ENCODE measurements around the gene E2F3. TPM values are rescaled to one million over a fixed set of nuclear protein-coding genes. Genes with fewer than 3 reads are reported as not detected.

E2F3 gene
- total RNA-seq, 1 donor = 6.2 TPM

GRCh38 chr6:20414711-20415110, 13.0 kb downstream of the E2F3 start:
- Histone ChIP-seq H4K20me1 (ENCODE audit: insufficient read depth, low read length) (peaks cover 68% of the 10 kb centered on the region), H3K9me3 (ENCODE audit: low read depth, low read length) (no peaks in the 10 kb centered on the region), H3K27me3 (ENCODE audit: insufficient read depth, low read length) (no peaks in the 10 kb centered on the region), H3K4me3 (ENCODE audit: insufficient read depth, low read length) (no peak overlapping the region), H3K79me2 (ENCODE audit: insufficient read depth, low read length) (peaks cover 98% of the 10 kb centered on the region), H3K27ac (ENCODE audit: low read depth, low read length) (no peak overlapping the region), H3K36me3 (ENCODE audit: insufficient read depth, low read length) (peaks cover 6% of the 10 kb centered on the region), H2AFZ (ENCODE audit: low read length) (no peak overlapping the region), H3K4me1 (ENCODE audit: insufficient read depth, low read length) (no peaks in the 10 kb centered on the region), H3K4me2 (ENCODE audit: insufficient read depth, low read length) (no peak overlapping the region)
- no peak for DNase-seq (ENCODE audit: insufficient read length, low spot score, missing footprints)
- TF ChIP-seq CTCF (IDR thresholded peaks at IDR 0.05; ENCODE audit: extremely low read depth, low read depth, low read length) = no peak

- H4K20me1 ChIP-seq (ENCODE audit: insufficient read depth, low read length) = peaks cover 70% of the 10 kb centered on the region
- H3K9me3 ChIP-seq (ENCODE audit: low read depth, low read length) = no peaks in the 10 kb centered on the region
- H3K4me2 ChIP-seq (ENCODE audit: insufficient read depth, low read length) = no peak overlapping the region
- no peak for DNase-seq (ENCODE audit: insufficient read length, low spot score, missing footprints)
- H3K79me2 ChIP-seq (ENCODE audit: insufficient read depth, low read length) = peaks cover 98% of the 10 kb centered on the region
- no peak for TF ChIP-seq CTCF (IDR thresholded peaks at IDR 0.05; ENCODE audit: extremely low read depth, low read depth, low read length)
- no peak overlapping the region for H3K27ac ChIP-seq (ENCODE audit: low read depth, low read length)
- H3K4me3 ChIP-seq (ENCODE audit: insufficient read depth, low read length) = no peak overlapping the region
- H2AFZ ChIP-seq (ENCODE audit: low read length) = no peak overlapping the region
- peaks cover 3% of the 10 kb centered on the region for H3K4me1 ChIP-seq (ENCODE audit: insufficient read depth, low read length)
- H3K27me3 ChIP-seq (ENCODE audit: insufficient read depth, low read length) = no peaks in the 10 kb centered on the region
- H3K36me3 ChIP-seq (ENCODE audit: insufficient read depth, low read length) = peaks cover 6% of the 10 kb centered on the region
Observed at GRCh38 chr6:20415304-20415703, 13.6 kb downstream of the E2F3 start.

GRCh38 chr6:20415712-20416454, 14.2 kb downstream of the E2F3 start:
- no peaks in the 10 kb centered on the region for H3K9me3 ChIP-seq (ENCODE audit: low read depth, low read length)
- H3K4me3 ChIP-seq (ENCODE audit: insufficient read depth, low read length) = no peak overlapping the region
- peaks cover 6% of the 10 kb centered on the region for H3K4me1 ChIP-seq (ENCODE audit: insufficient read depth, low read length)
- H3K79me2 ChIP-seq (ENCODE audit: insufficient read depth, low read length) = peaks cover 98% of the 10 kb centered on the region
- no peak overlapping the region for H3K4me2 ChIP-seq (ENCODE audit: insufficient read depth, low read length)
- peaks cover 6% of the 10 kb centered on the region for H3K36me3 ChIP-seq (ENCODE audit: insufficient read depth, low read length)
- peaks cover 74% of the 10 kb centered on the region for H4K20me1 ChIP-seq (ENCODE audit: insufficient read depth, low read length)
- H3K27ac ChIP-seq (ENCODE audit: low read depth, low read length) = peak overlapping the region; percentile 29
- H2AFZ ChIP-seq (ENCODE audit: low read length) = no peak overlapping the region
- DNase-seq (ENCODE audit: insufficient read length, low spot score, missing footprints) = no peak
- no peaks in the 10 kb centered on the region for H3K27me3 ChIP-seq (ENCODE audit: insufficient read depth, low read length)
- TF ChIP-seq CTCF (IDR thresholded peaks at IDR 0.05; ENCODE audit: extremely low read depth, low read depth, low read length) = no peak

GRCh38 chr6:20416567-20417345, 15.1 kb downstream of the E2F3 start:
- no peak for DNase-seq (ENCODE audit: insufficient read length, low spot score, missing footprints)
- H3K9me3 ChIP-seq (ENCODE audit: low read depth, low read length) = no peaks in the 10 kb centered on the region
- no peaks in the 10 kb centered on the region for H3K27me3 ChIP-seq (ENCODE audit: insufficient read depth, low read length)
- H3K79me2 ChIP-seq (ENCODE audit: insufficient read depth, low read length) = peaks cover 98% of the 10 kb centered on the region
- peaks cover 6% of the 10 kb centered on the region for H3K36me3 ChIP-seq (ENCODE audit: insufficient read depth, low read length)
- H2AFZ ChIP-seq (ENCODE audit: low read length) = no peak overlapping the region
- peaks cover 6% of the 10 kb centered on the region for H3K4me1 ChIP-seq (ENCODE audit: insufficient read depth, low read length)
- H3K4me2 ChIP-seq (ENCODE audit: insufficient read depth, low read length) = no peak overlapping the region
- TF ChIP-seq CTCF (IDR thresholded peaks at IDR 0.05; ENCODE audit: extremely low read depth, low read depth, low read length) = no peak
- no peak overlapping the region for H3K4me3 ChIP-seq (ENCODE audit: insufficient read depth, low read length)
- H3K27ac ChIP-seq (ENCODE audit: low read depth, low read length) = no peak overlapping the region
- peaks cover 72% of the 10 kb centered on the region for H4K20me1 ChIP-seq (ENCODE audit: insufficient read depth, low read length)

Measured in osteoblast (primary cell).